ENCODE results near the gene TMEM220.

- TF ChIP-seq CTCF (conservative IDR thresholded peaks at IDR 0.05 in 1 of 2, IDR thresholded peaks at IDR 0.05 in 1 of 2; ENCODE audit: extremely low read depth in 1 of 2, insufficient read depth in 1 of 2, low read depth in 1 of 2, low read length in 2 of 2) (no peak), EZH2 (IDR thresholded peaks at IDR 0.05; ENCODE audit: borderline replicate concordance, low read length) (no peak)
These were observed 31.5 kb upstream of the TMEM220 start for GRCh38 chr17:10761281-10761680.
